Nephron (organoid): ENCODE data around the gene ZNRF1.
A peak's percentile ranks its signal among the peaks of the same experiment; 100 is the strongest.

Experiments
- H3K27ac Mint-ChIP-seq, 3 experiments: 2 replicates each; pipeline ENCODE4 v1.8.0; 2020; ENCODE audit warnings: mixed read lengths in 3 of 3, mild to moderate bottlenecking in 2 of 3, moderate library complexity in 1 of 3
- H3K27me3 Mint-ChIP-seq: 2 replicates; pipeline ENCODE4 v1.8.0; 2021; ENCODE audit warnings: low read depth, mild to moderate bottlenecking, moderate library complexity, mixed read lengths
- H3K36me3 Mint-ChIP-seq: 2 replicates; pipeline ENCODE4 v1.8.0; 2020; ENCODE audit warnings: low read depth, mixed read lengths
- H3K4me1 Mint-ChIP-seq: 2 replicates; pipeline ENCODE4 v1.8.0; 2020; ENCODE audit warnings: mixed read lengths
- H3K4me3 Mint-ChIP-seq, 3 experiments: 2 replicates each; pipeline ENCODE4 v1.8.0; 2020; ENCODE audit warnings: mild to moderate bottlenecking in 3 of 3, mixed read lengths in 3 of 3, moderate library complexity in 2 of 3
- H3K9me3 Mint-ChIP-seq: 2 replicates; pipeline ENCODE4 v1.8.0; 2020; ENCODE audit warnings: mixed read lengths
- TF ChIP-seq, protein P1 (sequence below), 3 experiments: fragments of 200-600 bp; sonication (generic); IDR thresholded peaks; one replicate each; pipeline ENCODE4 v1.5.0; 2021; ENCODE audit warnings: antibody characterized with exemption in 3 of 3; ENCODE audit not compliant: unreplicated experiment in 3 of 3

ZNRF1 gene

DNA sequence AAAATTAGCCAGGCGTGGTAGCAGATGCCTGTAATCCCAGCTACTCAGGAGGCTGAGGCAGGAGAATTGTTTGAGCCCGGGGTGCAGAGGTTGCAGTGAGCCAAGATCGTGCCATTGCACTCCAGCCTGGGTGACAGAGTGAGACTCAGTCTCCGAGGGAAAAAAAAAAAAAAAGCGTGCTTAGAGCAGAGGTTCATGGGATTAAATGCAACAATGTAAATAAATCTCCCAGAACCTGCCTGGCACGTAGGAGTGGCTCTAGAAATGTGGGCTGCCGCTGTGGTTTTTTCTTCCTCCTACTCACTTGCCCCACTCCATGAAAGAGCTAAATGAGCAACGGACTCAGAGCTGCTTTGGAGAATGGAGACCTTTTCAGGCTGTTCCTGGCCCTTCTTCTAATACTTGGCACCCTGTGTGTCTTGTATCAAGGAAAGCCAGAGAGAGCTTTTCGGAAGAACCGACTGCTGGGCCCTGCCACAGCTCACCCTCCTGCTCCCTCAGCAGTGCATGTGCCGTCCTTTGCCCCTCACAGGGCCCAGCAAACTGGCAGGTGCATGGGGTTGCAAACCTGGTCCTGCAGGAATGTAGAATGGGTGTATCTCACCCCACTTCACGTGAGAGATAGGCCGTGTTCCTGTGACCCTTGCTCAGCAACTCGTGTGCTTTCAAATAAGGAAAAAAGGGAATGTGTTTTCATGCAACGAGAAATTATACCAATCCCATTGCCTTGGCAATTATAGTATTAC is 65.8 kb downstream of the ZNRF1 start:
- Mint-ChIP-seq H3K27ac (peak overlapping the region; percentile 42 to 60 (median 59)), H3K4me3 (no peak overlapping the region), H3K36me3 (no peaks in the 10 kb centered on the region), H3K27me3 (no peaks in the 10 kb centered on the region), H3K4me1 (peaks cover 51% of the 10 kb centered on the region), H3K9me3 (no peaks in the 10 kb centered on the region)
- TF ChIP-seq, protein P1, sequence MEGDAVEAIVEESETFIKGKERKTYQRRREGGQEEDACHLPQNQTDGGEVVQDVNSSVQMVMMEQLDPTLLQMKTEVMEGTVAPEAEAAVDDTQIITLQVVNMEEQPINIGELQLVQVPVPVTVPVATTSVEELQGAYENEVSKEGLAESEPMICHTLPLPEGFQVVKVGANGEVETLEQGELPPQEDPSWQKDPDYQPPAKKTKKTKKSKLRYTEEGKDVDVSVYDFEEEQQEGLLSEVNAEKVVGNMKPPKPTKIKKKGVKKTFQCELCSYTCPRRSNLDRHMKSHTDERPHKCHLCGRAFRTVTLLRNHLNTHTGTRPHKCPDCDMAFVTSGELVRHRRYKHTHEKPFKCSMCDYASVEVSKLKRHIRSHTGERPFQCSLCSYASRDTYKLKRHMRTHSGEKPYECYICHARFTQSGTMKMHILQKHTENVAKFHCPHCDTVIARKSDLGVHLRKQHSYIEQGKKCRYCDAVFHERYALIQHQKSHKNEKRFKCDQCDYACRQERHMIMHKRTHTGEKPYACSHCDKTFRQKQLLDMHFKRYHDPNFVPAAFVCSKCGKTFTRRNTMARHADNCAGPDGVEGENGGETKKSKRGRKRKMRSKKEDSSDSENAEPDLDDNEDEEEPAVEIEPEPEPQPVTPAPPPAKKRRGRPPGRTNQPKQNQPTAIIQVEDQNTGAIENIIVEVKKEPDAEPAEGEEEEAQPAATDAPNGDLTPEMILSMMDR (IDR thresholded peaks at IDR 0.05; ENCODE audit: unreplicated experiment in 3 of 3): no peak

DNA sequence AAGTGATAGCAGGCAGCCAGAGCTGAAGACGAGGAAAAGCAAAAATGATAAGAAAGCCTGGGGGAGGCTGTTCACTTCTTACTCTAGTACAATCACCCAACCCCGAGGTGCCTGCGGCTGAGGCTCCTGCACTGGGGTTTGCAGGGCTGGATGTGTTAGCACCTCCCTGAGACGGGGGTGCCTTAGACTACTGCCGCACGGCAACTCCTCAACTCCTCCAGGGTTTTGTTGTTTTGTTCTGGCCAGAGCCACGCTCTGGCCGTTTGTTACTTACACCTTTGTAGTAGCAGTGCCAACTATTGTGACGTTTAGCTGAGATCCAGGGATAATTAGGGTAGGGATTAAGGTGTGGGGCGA is 66.3 kb downstream of the ZNRF1 start:
- Mint-ChIP-seq H3K4me3 (no peak overlapping the region), H3K9me3 (no peaks in the 10 kb centered on the region), H3K27ac (peak overlapping the region; percentile 42 to 60 (median 59)), H3K4me1 (peaks cover 56% of the 10 kb centered on the region), H3K27me3 (no peaks in the 10 kb centered on the region), H3K36me3 (no peaks in the 10 kb centered on the region)
- TF ChIP-seq, protein P1 (IDR thresholded peaks at IDR 0.05; ENCODE audit: unreplicated experiment in 3 of 3): no peak

DNA sequence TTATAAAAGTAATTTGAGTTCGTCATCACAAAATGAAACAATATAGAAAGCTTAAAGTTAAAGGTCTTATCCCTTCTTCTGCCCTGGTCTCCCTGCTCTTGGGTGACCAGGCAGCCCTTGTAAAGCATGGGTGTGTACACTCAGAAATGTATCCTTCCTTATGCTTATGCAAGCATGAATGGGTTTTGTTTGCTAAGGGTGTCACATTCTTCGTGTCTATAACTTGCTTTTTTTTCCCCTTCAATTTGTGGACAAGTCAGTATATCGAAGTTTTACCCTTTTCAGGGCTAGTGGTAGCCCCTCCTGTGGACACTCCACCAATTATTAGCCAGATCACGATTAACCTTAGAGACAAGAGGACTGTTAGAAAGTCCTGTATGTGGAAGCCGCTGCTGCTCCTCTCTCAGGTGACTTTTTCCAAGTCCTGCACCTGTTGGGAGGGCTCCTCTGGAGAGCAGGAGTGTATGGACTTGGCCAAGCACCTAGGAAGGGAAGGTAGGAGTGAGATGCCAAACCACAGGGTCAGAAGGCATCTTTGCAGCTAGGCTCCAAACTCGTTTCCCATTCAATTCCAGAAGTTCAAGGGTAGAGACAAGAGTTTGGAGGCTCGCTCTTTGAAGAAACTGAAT is 66.8 kb downstream of the ZNRF1 start:
- Mint-ChIP-seq H3K27ac (peak overlapping the region; percentile 42 to 68 (median 59)), H3K36me3 (no peaks in the 10 kb centered on the region)

DNA sequence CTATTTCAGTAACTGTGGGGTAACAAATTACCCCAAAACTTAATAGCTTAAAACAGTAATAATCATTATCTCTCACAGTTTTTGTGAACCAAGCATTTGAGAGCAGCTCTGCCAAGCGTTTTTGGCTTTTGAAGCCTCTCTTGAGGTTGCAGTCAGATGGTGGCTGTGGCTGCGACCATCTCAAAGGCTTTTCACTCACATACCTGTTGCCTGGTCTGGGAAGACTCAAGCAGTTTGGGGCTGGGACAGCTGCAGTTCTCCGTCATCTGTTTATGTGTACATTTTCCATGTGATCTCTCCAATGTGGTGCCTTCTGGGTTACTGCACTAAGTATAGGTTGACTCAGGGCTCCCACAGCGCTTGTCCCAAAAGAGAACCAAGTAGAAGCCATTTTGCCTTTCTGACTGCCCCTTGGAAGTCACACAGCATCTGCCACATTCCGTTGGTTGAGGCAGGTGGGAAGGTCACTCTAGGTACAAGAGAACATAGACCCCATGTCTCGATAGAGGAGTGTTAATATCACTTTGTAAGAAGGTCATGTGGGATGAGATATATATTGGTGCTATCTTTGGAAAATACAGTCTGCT is 68.1 kb downstream of the ZNRF1 start:
- no peak overlapping the region for H3K27ac Mint-ChIP-seq
- H3K4me1 Mint-ChIP-seq: peaks cover 56% of the 10 kb centered on the region
- no peaks in the 10 kb centered on the region for H3K9me3 Mint-ChIP-seq
- no peaks in the 10 kb centered on the region for H3K27me3 Mint-ChIP-seq
- TF ChIP-seq, protein P1 (IDR thresholded peaks at IDR 0.05; ENCODE audit: unreplicated experiment in 3 of 3): no peak
- no peak overlapping the region for H3K4me3 Mint-ChIP-seq
- no peaks in the 10 kb centered on the region for H3K36me3 Mint-ChIP-seq

More for the DNA sequence above, 66.8 kb downstream of the ZNRF1 start:
- Mint-ChIP-seq H3K4me1 (peaks cover 61% of the 10 kb centered on the region), H3K9me3 (no peaks in the 10 kb centered on the region), H3K4me3 (no peak overlapping the region), H3K27me3 (no peaks in the 10 kb centered on the region)
- TF ChIP-seq, protein P1 (IDR thresholded peaks at IDR 0.05; ENCODE audit: unreplicated experiment in 3 of 3): no peak

DNA sequence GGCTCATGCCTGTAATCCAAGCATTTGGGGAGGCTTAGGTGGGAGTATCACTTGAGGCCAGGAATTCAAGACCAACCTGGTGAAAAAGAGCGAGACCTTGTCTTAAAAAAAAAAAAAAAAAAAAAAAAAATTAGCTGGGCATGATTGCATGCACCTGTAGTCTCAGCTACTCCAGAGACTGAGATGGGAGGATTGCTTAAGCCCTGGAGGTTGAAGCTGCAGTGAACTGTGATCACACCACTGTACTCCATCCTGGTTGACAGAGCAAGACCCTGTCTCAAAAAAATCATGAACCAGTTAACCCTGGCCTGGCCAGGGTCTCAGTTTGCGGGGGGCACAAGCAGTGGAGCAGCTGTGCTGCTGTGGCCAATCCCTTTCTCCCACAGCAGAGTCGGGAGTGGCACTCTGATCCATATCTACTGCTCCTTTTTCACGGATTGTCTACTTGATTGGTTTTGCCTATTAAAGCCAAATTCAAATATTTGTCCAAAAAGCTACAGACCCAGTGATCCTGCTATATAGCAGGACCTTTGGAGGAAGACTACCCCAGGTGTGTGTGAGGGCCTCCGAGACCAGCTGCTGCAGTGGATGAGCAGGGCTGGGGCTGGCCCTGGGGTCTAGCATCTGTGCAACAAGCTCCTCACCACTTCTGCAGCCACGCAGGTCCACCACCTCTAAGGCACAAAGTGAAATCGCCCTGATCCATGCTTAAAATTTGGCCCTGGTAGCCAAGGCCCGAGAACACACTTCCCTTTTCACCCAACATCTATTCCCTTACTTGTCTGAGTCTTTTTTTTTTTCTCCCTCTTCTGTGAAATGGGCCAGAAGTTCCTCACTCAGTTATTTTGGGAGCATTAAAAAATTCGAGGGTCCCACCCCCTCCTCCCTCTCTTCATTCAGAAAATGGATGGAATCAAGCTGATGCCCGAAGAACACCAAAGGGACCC is 69.5 kb downstream of the ZNRF1 start:
- no peaks in the 10 kb centered on the region for H3K27me3 Mint-ChIP-seq
- TF ChIP-seq, protein P1 (IDR thresholded peaks at IDR 0.05; ENCODE audit: unreplicated experiment in 3 of 3): no peak
- no peaks in the 10 kb centered on the region for H3K9me3 Mint-ChIP-seq
- peak overlapping the region in 2 of 3 experiments; percentile 9 to 33 for H3K27ac Mint-ChIP-seq
- no peak overlapping the region for H3K4me3 Mint-ChIP-seq
- H3K4me1 Mint-ChIP-seq: peaks cover 58% of the 10 kb centered on the region
- no peaks in the 10 kb centered on the region for H3K36me3 Mint-ChIP-seq
